ENCODE data around the gene MICU2.

MICU2 gene

GRCh38 chr13:21544515-21544914, 59.5 kb downstream of the MICU2 start:
- no peak overlapping the region for H3K4me3 ChIP-seq (ENCODE audit: low read length)
- no peak for DNase-seq (ENCODE audit: low read depth)
- no peak for TF ChIP-seq CTCF (conservative IDR thresholded peaks at IDR 0.05; ENCODE audit: low read depth, low read length)

GRCh38 chr13:21542563-21542962, 61.4 kb downstream of the MICU2 start:
- no peak for TF ChIP-seq CTCF (conservative IDR thresholded peaks at IDR 0.05; ENCODE audit: low read depth, low read length)
- no peak for DNase-seq (ENCODE audit: low read depth)

GRCh38 chr13:21541980-21542379, 62.0 kb downstream of the MICU2 start:
- no peak for DNase-seq (ENCODE audit: low read depth)
- no peak overlapping the region for H3K4me3 ChIP-seq (ENCODE audit: low read length)
- no peak for TF ChIP-seq CTCF (conservative IDR thresholded peaks at IDR 0.05; ENCODE audit: low read depth, low read length)

More at GRCh38 chr13:21542563-21542962, 61.4 kb downstream of the MICU2 start:
- H3K4me3 ChIP-seq (ENCODE audit: low read length), result no peak overlapping the region

GRCh38 chr13:21541271-21541670, 62.7 kb downstream of the MICU2 start:
- no peak for TF ChIP-seq CTCF (conservative IDR thresholded peaks at IDR 0.05; ENCODE audit: low read depth, low read length)
- DNase-seq (ENCODE audit: low read depth), result no peak
- H3K4me3 ChIP-seq (ENCODE audit: low read length), result no peak overlapping the region

GRCh38 chr13:21539687-21540086, 64.3 kb downstream of the MICU2 start:
- no peak overlapping the region for H3K4me3 ChIP-seq (ENCODE audit: low read length)
- no peak for TF ChIP-seq CTCF (conservative IDR thresholded peaks at IDR 0.05; ENCODE audit: low read depth, low read length)
- no peak for DNase-seq (ENCODE audit: low read depth)

- H3K4me3 ChIP-seq (ENCODE audit: low read length), result no peak overlapping the region
- TF ChIP-seq CTCF (conservative IDR thresholded peaks at IDR 0.05; ENCODE audit: low read depth, low read length), result no peak
- no peak for DNase-seq (ENCODE audit: low read depth)
Measured at GRCh38 chr13:21538753-21539152, 65.2 kb downstream of the MICU2 start.

GRCh38 chr13:21538280-21538679, 65.7 kb downstream of the MICU2 start:
- no peak for DNase-seq (ENCODE audit: low read depth)
- H3K4me3 ChIP-seq (ENCODE audit: low read length), result no peak overlapping the region
- no peak for TF ChIP-seq CTCF (conservative IDR thresholded peaks at IDR 0.05; ENCODE audit: low read depth, low read length)
